Measurements from ENCODE around the gene RPAP2.

GRCh38 chr1:92342401-92342800, 43.5 kb downstream of the RPAP2 start:
- TF ChIP-seq CREB1 (IDR thresholded peaks at IDR 0.05; ENCODE audit: low read depth), result no peak
- TF ChIP-seq YY1 (IDR thresholded peaks at IDR 0.05; ENCODE audit: low read depth), result no peak
- TF ChIP-seq MAX (IDR thresholded peaks at IDR 0.05), result no peak
- no peak for TF ChIP-seq CEBPB (IDR thresholded peaks at IDR 0.05)
- TF ChIP-seq EGR1 (IDR thresholded peaks at IDR 0.05), result no peak
- no peak for TF ChIP-seq TAF1 (IDR thresholded peaks at IDR 0.05; ENCODE audit: low read depth)
- no peak for TF ChIP-seq REST (IDR thresholded peaks at IDR 0.05; ENCODE audit: low read depth)
- no peak for TF ChIP-seq TCF12 (IDR thresholded peaks at IDR 0.05; ENCODE audit: low read depth)
- no peak for TF ChIP-seq EP300 (IDR thresholded peaks at IDR 0.05; ENCODE audit: borderline replicate concordance)
- no peak for TF ChIP-seq NFIC (IDR thresholded peaks at IDR 0.05)
- no peak for TF ChIP-seq TEAD4 (IDR thresholded peaks at IDR 0.05)
- no peak for TF ChIP-seq RAD21 (IDR thresholded peaks at IDR 0.05; ENCODE audit: low read depth)
- TF ChIP-seq USF1 (IDR thresholded peaks at IDR 0.05), result no peak
- no peak for TF ChIP-seq ZBTB7A (IDR thresholded peaks at IDR 0.05; ENCODE audit: low read depth)

All from Ishikawa (cell line).